SH-SY5Y (cell line): Measurements from ENCODE around the gene WDR48.

Source experiments
- GATA2 ChIP-seq: IDR thresholded peaks from 2 replicates; pipeline ENCODE4 v1.6.1; 2011; ENCODE audit warnings: mild to moderate bottlenecking, low read depth, low read length
- GATA3 ChIP-seq: IDR thresholded peaks from 2 replicates; pipeline ENCODE4 v1.6.1; 2011; ENCODE audit warnings: low read depth, mild to moderate bottlenecking, low read length, moderate library complexity

- TF ChIP-seq GATA2 (no peak), GATA3 (no peak)
Observed at GRCh38 chr3:39105687-39106063, 53.9 kb downstream of the WDR48 start.
